Fibroblast of the aortic adventitia (primary cell): ENCODE data around the gene SENP2. TPM values are rescaled to one million over a fixed set of nuclear protein-coding genes. Genes with fewer than 3 reads are reported as not detected.
"Not testable (repeated sequence)": the region's sequence is repeated elsewhere in the genome, so short reads cannot be mapped to it uniquely, and the experiment has no call there.

Experiments used
- DNase-seq: peaks from one replicate; pipeline ENCODE4 v3.0.0-alpha.2; 2010; ENCODE audit warnings: low read depth
- H3K4me3 ChIP-seq: 2 replicates; pipeline ENCODE4 v1.5.1; 2011; ENCODE audit warnings: low read depth, mild to moderate bottlenecking, control low read depth, low read length, moderate library complexity
- total RNA-seq: library from RNA; depleted of rRNA; stranded (reverse); fragments of >200 nt; gene quantifications from 2 replicates; pipeline ENCODE4 v1.2.3, GENCODE V29; 2012; ENCODE audit warnings: low replicate concordance
- TF ChIP-seq, protein P1 (sequence below): IDR thresholded peaks from 2 replicates; pipeline ENCODE4 v1.5.1; 2011; ENCODE audit warnings: mild to moderate bottlenecking, low read length, control low read depth, inconsistent platforms; ENCODE audit not compliant: insufficient read depth

Gene SENP2
- total RNA-seq, 1 donor: 34.8 TPM

DNA sequence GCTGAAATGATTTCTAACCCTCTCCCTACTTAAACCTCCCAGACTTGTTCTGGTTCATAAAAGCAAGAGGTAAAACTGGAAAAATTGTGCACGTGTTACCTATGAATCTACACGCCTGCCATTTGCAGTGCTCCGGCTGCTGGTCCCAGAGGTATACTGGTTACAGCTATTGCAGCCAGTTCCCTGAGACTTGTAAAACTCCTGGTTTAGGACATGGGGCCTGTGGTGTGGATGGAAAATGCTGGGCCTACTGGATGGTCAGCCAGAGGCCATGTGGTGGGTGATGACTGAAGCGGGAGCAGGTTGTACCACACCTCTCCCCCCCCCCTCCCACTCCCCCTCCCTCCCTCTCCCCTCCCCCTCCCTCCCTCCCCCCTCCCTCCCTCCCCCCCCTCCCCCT is 45.0 kb downstream of the SENP2 start:
- DNase-seq: no peak
- TF ChIP-seq, protein P1, sequence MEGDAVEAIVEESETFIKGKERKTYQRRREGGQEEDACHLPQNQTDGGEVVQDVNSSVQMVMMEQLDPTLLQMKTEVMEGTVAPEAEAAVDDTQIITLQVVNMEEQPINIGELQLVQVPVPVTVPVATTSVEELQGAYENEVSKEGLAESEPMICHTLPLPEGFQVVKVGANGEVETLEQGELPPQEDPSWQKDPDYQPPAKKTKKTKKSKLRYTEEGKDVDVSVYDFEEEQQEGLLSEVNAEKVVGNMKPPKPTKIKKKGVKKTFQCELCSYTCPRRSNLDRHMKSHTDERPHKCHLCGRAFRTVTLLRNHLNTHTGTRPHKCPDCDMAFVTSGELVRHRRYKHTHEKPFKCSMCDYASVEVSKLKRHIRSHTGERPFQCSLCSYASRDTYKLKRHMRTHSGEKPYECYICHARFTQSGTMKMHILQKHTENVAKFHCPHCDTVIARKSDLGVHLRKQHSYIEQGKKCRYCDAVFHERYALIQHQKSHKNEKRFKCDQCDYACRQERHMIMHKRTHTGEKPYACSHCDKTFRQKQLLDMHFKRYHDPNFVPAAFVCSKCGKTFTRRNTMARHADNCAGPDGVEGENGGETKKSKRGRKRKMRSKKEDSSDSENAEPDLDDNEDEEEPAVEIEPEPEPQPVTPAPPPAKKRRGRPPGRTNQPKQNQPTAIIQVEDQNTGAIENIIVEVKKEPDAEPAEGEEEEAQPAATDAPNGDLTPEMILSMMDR: no peak
- H3K4me3 ChIP-seq: no peak overlapping the region

DNA sequence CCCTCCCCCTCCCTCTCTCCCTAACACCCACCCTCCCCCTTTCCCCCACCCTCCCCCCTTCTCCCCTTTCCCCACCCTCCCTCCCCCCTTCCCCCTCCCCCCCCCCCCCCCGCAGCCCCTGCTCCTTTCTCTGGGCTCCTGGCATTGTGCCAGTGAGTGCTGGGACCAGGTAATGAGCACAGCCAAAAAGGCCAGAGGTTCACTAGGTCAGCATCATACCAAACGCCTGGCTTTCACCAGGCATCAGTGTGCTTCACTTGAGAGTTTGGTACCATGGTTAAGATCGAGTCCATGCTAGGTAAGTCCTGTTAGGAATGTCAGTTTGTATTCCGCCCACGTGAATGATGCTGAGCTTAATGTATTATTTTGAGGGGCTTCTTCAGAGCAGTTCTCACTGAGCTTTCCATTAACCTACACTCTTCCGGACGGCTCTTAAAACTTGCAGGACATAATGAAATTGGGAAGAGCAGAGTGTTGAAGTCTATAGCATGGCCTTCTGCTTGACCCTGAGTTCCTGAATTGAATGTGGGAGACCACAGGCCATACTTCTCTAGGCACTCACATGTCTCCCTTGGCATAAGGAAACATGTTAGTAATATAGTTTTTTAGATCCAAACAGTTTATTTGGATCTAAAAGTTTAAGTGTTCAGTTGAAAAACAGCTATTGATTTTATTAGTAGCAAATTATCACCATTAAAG is 45.6 kb downstream of the SENP2 start:
- no peak overlapping the region for H3K4me3 ChIP-seq
- TF ChIP-seq, protein P1: no peak
- DNase-seq: no peak

DNA sequence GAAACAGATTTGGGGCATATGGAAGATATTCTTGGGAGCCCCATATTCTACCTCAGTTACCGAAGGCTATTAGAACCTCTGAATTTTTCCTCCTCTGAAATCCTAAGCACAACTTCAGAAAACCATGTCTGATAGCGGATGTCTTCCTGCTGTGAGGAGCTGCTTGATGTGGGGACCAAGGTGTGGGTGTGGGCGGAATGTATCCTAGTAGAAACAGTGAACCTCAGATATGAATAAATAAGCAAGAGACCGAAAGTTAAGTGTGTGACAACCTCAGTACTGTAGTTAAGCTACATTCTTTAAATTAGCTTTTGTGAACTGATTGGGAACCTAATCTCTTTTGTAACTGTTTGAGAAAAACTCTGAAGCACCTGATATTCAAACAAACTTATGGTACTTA is 46.9 kb downstream of the SENP2 start:
- TF ChIP-seq, protein P1: no peak
- H3K4me3 ChIP-seq: no peak overlapping the region
- DNase-seq: no peak

DNA sequence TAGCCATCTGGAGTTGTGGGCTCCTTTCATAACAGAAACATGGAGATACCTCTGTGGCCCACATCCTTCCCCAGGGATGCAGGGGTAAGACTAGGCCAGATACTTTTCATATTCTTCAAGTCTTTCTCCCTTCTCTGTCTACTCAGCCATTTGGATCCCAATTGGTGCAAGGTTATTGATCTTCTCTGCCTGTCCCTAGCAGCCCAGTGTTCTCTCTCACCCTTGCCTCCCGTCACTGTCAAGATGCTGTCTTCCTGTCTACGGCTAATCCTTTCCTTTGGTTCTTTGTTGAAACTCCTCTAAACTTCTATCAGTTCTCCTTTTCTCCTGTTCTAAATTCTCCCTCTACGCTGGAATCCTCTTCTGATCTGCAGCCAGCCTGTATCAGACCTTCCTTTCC is 51.3 kb downstream of the SENP2 start:
- no peak for DNase-seq
- TF ChIP-seq, protein P1: no peak
- H3K4me3 ChIP-seq: no peak overlapping the region

DNA sequence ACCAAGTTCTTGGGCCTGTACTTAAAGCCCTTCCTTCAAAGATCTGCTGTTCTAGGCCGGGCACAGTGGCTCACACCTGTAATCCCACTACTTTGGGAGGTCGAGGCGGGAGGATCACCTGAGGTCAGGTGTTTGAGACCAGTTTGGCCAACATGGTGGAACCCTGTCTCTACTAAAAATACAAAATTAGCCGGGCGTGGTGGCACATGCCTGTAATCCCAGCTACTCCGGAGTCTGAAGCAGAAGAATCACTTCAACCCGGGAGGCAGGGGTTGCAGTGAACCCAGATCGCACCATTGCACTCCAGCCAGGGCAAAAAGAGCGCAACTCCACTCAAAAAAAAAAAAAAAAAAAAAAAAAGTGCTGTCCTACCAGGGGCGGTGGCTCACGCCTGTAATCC is 52.6 kb downstream of the SENP2 start:
- H3K4me3 ChIP-seq, DNase-seq: not testable (repeated sequence)

DNA sequence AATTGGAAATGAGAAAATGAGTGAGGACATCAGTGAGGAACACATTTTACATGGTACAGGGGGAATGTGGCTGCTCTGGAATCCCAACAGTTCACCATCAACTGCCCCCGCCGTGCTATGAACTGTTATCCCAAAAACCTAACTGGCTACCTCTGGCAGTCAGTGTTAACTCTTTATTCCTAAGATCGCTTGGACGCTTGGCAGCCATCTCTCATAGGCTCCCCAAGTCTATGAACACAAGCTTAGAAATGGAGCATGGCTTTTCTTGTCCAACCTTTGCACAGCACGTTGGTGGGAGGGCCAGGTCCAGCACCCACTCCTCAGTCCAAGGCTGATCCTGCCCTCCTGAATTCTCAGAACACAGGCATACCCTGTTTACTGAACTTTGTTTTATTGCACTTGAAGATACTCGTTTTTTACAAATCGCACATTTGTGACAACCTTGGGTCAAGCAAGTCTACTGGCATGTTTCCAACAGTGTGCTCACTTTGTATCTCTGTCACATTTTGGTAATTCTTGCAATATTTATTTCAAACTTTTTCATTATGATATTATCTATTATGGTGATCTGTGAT is 53.6 kb downstream of the SENP2 start:
- H3K4me3 ChIP-seq: no peak overlapping the region
- TF ChIP-seq, protein P1: no peak
- DNase-seq: no peak

DNA sequence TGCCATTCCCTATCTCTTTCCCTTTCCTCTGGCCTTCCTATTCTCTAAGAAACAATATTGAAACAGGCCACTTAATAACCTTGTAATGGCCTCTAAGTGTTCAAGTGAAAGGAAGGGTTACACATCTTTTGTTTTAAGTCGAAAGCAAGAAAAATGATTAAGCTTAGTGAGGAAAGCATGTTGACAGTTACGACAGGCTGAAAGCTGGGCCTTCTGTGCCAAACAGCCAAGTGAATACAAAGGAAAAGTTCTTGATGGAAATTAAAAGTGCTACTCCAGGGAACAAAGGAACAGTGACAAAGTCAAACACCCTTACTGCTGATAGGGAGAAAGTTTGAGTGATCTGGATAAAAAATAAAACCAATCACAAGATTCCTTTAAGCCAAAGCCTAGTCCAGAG is 54.2 kb downstream of the SENP2 start:
- DNase-seq: no peak
- H3K4me3 ChIP-seq: no peak overlapping the region
- TF ChIP-seq, protein P1: no peak

DNA sequence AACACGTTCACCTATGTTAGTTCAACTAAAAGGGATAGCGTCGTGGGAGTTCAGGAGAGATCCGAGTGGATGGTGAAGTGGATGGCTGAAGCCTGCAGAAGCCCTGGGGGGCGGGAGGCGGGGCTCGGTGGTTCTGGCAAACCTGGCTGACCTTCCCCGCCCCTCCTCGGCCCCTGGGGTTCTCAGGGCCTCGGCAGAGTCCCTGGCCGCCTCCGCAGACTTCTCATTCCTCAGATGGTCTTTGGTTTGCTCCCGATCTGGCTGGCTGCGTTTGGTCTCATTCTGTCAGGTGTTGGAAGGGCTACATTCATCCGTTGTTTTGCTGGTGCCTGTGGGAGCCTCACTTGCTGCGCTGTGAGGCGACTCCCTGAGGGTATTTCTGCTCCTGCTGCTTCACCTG is 59.1 kb downstream of the SENP2 start:
- H3K4me3 ChIP-seq, DNase-seq: not testable (repeated sequence)
